Right ventricle myocardium inferior (tissue), 1 donor: Measurements from ENCODE around the gene DAND5. TPM values are rescaled to one million over a fixed set of nuclear protein-coding genes. Genes with fewer than 3 reads are reported as not detected.

Experiments used
- ATAC-seq: fragments of 200-7000 bp; cut with Tn5 transposase; one replicate; pipeline ENCODE4 v1.9.1; 2020; ENCODE audit warnings: mild to moderate bottlenecking, moderate library complexity
- DNase-seq: peaks from one replicate; pipeline ENCODE4 v3.0.0; 2021; ENCODE audit errors: missing footprints
- intact Hi-C: fragments of 100-400 bp; cut with DNase I; formaldehyde crosslinking; loops from one replicate; pipeline ENCODE4 v1.11.0; 2022
- long read RNA-seq: library from polyadenylated mRNA; unstranded; transcript quantifications from one replicate; pipeline ENCODE4 v2.0.0, GENCODE V29; 2021
- total RNA-seq: library from RNA; stranded (reverse); fragmentation: NEBNext Ultra II Directional; extraction: Animal tissue kit (Norgen Biotek cat#: 25700); gene quantifications from one replicate; pipeline ENCODE4 v1.2.1, GENCODE V29; 2021
- donor health status: DM: no; HTN: yes; CAD: no; lungs with severe emphysema.

The DAND5 gene, protein sequence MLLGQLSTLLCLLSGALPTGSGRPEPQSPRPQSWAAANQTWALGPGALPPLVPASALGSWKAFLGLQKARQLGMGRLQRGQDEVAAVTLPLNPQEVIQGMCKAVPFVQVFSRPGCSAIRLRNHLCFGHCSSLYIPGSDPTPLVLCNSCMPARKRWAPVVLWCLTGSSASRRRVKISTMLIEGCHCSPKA
- 9.9 TPM for total RNA-seq
- long read RNA-seq, transcript DAND5-201 (2 exons, 1,877 nt): major isoform, 11 of 12 reads
- long read RNA-seq, partial matches to known transcripts: 1 of 12 reads
- long read RNA-seq, other reads (novel, unspliced or antisense): 0 of 12 reads

DNA sequence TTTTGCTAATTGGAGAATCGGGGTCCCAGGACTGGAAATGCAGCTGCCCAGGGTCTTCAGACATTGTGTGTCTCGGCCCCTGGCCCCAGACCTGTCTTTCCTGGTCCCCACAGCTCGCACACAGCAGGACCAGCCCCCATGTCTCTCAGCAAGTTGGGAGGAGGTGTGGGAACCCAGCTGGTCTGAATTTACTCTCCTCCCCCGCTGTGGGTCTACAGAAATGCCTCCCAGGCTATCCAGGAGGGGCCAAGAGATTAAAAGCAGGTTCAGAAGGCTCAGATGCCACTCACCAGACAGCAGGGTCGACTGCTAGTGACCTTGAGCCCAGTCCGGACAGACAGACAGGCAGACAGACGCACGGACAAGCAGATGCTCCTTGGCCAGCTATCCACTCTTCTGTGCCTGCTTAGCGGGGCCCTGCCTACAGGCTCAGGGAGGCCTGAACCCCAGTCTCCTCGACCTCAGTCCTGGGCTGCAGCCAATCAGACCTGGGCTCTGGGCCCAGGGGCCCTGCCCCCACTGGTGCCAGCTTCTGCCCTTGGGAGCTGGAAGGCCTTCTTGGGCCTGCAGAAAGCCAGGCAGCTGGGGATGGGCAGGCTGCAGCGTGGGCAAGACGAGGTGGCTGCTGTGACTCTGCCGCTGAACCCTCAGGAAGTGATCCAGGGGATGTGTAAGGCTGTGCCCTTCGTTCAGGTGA, at the start of gene DAND5:
Gene DAND5 (plus strand): TSS at position 285 of the 697 bp plus-strand sequence. CDS start 85 bp downstream, at position 370.
- ATAC-seq (peak; percentile 53), DNase-seq (no peak)
- intact Hi-C loops: loop anchor here (5.0 kb wide), 1 partner anchor 82 kb away; the partner anchor contains the start of gene KLF1

DNA sequence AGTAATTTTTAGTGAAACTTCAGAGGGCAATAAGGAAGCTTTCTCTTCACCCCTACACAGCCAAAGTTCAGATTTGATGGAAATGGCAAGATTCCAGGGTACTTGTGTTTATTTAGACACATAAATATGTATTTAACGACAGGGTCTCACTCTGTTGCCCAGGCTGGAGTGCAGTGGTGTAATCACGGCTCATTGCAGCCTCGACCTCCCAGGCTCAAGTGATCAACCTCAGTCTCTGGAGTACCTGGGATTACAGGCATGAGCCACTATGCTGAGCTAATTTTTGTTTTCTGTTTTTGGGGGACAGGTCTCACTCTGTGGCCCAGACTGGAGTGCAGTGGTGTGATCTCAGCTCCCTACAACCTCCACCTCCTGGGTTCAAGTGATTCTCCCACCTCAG, 48.3 kb upstream of the DAND5 start:
- DNase-seq: no peak
- ATAC-seq: no peak
- intact Hi-C loops: no loop called here

DNA sequence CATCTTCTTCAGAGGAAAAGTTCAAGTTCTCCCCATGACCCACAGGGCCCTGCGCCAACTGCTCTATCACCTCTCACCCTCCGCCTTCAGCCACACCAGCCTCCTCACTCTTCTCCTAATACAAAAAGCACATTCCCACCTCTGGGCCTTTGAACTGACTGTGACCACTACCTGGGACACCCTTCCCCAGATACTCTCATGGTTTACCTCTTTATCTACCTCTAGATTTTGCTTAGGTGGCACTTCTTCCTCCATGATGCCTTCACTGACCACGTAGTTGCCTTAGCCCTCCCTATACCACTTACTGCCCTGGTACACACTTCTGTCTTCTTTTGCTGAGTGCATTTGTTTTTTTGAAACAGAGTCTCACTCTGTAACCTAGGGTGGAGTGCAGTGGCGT, 46.4 kb upstream of the DAND5 start:
- intact Hi-C loops: no loop called here
- ATAC-seq: no peak
- no peak for DNase-seq

DNA sequence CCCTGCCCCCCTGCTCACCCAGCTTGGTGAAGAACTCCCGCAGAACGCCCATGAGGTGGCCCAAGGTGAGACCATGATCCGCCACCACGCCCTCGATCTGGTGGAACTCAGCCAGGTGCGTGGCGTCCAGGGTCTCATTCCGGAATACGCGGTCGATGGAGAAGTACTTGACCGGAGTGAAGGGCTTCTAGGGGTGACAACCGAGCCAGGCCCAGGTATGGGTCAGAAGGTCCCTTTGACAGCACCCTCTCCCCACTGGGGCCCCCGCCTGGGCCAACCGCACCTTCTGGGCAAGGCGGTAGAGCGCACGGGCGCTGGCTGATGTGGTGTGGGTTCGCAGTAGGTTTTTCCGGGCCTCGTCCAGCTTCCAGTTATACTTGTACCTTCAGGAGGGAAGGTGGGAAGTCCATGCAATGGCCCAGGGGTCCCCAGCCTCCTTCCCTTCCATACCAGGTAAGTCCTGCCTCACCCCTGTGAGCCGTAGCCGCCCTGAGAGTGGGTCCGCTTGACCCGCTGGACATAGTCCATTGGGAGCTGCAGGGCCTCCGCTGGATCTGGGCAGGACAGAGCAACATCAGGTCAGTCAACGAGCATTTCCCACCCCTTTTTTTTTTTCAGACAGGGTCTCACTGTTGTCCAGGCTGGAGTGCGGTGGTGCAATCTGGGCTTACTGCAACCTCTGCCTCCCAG, 44.6 kb upstream of the DAND5 start:
- DNase-seq (no peak), ATAC-seq (no peak)
- intact Hi-C loops: no loop called here

DNA sequence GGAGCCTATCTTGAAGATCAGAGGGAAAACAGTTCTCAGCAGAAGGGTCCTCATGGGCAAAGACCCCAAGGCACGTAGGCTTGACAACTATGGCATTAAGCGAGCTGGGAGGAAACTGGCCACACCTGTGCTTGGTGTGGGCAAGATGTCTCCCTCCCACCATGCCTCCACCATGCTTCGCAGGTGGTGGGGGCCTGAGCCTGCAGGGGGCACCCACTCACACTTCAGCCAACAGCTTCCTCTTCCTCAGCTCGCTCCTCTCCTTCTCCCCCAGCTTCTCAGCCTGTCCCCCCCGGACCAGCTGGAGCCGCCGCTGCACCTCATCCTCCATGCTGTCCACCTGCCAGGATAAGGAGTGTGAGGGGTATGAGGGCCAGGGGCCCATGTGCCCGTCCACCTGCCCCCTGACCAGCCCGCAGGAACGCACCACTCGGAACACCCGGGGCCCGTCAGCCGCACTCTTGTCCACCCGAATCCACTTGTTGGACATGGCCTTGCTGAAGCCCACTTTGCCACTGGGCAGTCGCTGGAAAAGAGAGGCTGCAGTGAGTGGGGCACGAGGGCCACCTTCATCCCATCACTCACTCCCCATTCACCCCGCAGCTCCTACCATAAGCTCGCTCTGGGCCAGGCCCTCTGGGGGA, 39.3 kb upstream of the DAND5 start:
- DNase-seq (no peak), ATAC-seq (no peak)
- intact Hi-C loops: no loop called here

DNA sequence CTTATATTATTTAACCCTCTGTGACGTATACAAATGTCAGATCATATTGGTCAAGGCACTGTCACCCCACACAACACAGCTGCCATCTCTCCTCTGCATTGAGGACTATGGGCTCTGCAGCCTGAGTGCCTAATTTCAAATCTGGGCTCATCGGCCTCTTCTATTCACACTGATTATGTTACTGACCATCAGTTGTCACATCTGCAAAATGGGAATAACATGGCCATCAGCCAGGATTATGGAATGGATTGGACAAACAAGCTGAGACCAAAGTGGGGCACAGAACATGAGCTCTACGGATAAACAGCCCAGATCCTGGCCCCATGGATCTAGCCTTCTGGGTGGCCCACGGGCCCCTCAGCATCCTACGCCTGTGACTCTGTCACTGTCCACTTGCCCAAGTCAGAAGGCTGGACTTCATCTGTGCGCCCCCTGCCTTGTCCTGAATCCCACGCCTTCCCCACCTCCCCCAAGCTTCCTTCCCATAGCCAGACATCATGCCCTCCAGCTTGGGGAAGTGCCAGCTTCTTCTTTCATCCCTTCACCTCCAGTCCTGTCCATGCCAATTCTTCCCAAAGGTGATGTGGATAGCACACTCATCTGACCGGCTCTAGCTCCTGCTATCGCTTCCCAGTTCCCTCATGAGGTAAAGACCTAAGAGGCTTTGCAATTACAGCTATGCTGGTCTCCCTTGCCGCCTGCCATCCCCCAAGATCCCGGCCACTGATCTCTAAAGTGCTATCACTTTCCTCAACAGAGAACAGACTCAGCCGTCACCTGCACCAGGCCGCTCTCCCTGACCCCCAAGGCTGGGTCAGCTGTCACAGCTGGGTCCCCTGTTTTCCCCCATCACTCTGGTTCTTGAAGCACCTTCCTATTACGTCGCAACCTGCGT, 36.7 kb upstream of the DAND5 start:
- ATAC-seq: no peak
- intact Hi-C loops: no loop called here
- no peak for DNase-seq

DNA sequence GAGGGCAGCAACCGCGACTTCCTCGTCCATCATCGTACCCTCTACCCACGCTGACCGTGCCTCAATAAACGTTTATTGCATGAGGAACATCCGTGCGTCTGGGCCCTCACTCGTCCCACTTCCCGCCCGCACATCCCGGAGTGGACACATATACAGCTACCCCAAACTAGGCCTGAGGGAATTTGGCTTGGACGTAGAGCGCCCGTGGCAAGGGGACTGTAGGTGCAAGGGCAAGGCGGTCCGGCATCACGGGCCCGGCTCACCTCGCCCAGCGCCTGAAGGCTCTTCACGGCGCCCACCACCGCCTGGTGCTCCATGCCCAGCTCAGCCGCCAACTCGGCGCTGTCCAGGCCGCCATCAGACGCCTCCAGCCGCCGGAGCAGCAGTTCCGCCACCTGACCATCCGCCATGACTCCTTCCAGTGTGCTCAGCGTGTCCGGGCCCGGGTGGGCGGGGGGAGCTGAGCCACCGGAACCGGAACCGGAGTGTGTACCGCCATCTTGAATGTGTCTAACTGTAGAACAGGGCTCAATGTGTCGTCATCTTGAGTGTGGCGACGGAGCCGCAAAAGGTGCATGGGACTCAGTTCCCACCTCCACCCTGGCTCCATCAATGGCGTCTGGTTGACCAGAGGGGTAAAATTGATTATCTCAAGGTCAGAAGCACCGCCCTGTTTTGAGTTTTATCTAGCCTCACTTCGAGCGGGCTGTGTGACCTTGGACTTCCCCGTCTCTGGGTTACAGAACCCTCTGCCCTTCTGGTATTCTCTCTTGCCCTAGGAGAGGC, 35.9 kb upstream of the DAND5 start, which contains the start of gene FARSA:
Gene FARSA (minus strand): TSS at position 425 of the 786 bp plus-strand sequence. CDS start 15 bp downstream, at position 410.
- ATAC-seq: peak; percentile 83
- intact Hi-C loops: no loop called here

DNA sequence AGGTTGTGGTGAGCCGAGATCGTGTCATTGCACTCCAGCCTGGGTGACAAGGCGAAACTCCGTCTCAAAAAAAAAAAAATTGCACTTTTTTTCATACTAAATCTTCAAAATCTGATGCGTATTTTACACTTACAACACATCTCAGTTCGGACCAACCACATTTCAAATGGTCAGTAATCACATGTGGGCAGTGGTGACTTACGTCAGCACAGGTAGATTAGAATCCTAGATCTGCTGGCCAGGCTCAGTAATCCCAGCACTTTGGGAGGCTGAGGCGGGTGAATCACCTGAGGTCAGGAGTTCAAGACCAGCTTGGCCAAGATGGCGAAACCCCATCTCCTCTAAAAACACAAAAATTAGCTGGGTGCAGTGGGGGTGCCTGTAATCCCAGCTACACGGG, 34.3 kb upstream of the DAND5 start:
- ATAC-seq (no peak), DNase-seq (no peak)
- intact Hi-C loops: no loop called here

More for the DNA sequence above, 35.9 kb upstream of the DAND5 start, which contains the start of gene FARSA:
- DNase-seq: peak; percentile 94

DNA sequence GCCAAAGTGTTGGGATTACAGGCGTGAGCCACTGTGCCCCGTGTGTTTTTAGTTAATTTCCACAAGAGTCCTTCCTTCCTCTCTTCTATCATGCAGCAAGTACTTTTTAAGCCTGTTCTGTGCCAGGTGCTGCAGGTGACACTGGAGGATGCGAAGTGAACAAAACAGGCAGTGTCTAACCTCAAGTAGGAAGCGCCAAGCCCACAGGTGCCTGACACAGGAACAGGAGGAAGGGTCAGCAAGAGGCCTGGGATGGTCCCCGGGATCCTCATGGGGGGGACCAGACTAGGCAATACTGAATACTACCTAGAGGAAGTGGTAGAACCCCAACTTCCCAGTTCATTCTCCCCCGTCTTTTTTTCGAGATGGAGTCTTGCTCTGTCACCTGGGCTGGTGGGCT, 32.8 kb upstream of the DAND5 start:
- no peak for ATAC-seq
- no peak for DNase-seq
- intact Hi-C loops: no loop called here

DNA sequence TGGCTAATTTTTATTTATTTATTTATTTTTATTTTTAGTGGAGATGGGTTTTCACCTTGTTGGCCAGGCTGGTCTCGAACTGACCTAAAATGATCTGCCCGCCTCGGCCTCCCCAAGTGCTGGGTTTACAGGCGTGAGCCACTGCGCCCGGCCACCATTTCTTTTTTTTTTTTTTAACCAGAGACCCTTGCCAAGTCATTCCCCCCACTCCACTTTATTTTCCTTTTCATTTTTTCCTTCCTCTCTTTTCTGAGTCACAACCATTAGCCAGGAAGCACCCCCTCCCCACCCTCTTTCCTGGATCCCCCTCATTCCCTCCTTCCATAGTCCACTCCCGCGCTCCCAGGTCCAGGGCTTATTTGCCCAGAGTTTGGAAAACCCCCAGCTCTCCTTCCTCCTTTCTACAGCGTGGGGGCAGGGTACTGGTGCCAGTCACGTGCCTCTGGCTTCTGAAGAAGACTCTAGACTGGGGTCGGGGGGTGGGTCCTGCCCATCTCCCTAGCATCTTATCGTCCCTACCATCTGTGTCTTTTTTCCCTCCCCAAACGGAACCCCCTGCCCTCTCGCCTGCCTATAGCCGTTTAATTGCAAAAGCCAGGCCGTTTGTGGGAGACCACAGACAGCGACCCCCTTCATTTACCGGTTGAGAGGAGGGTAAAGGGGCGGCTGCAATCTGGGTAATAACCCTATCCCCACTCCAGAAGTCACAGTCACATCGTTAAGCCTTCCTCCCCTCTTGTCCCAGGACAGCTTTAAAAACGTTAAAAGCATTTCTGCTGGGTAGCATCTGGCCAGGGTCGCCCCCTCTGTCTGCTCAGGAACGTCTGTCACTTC, 32.1 kb upstream of the DAND5 start:
- intact Hi-C loops: no loop called here
- DNase-seq: peak; percentile 65
- no peak for ATAC-seq

DNA sequence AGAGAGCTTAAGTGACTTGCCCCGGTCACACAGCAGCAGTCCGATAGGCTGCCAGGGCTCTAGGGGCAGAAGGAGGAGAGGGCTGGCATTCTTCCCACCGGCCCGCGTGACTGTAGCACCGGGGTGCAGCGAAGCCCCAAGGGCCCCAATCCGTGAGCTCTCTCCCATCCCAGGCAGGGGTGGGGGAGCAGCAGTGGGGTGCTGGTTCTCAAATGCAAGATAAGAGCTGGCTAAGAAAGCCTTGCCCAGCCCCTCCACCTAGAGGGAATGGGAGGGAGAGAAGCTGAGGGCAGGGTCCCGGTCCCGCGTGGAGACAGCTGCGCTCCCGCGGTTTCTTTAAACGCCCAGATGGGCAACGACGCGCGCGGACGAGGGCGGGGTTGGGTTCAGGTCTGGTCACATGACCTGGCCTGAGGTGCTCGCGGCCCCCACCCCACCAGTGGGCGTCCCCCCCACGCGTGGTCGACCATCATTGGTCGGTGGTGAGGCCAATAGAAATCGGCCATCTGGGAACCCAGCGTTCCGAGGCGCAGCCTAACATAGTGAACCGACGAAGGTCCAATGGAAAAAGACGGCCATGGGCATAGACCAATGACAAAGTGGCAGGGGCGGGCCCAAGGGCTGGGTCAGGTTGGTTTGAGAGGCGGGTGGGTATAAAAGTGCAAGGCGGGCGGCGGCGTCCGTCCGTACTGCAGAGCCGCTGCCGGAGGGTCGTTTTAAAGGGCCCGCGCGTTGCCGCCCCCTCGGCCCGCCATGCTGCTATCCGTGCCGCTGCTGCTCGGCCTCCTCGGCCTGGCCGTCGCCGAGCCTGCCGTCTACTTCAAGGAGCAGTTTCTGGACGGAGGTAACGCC, 31.2 kb upstream of the DAND5 start, which contains the start of gene CALR:
Gene CALR (plus strand): TSS at position 683 of the 852 bp plus-strand sequence. CDS start 71 bp downstream, at position 754.
- intact Hi-C loops: no loop called here
- ATAC-seq: peak; percentile 96
- peak; percentile 100 for DNase-seq

DNA sequence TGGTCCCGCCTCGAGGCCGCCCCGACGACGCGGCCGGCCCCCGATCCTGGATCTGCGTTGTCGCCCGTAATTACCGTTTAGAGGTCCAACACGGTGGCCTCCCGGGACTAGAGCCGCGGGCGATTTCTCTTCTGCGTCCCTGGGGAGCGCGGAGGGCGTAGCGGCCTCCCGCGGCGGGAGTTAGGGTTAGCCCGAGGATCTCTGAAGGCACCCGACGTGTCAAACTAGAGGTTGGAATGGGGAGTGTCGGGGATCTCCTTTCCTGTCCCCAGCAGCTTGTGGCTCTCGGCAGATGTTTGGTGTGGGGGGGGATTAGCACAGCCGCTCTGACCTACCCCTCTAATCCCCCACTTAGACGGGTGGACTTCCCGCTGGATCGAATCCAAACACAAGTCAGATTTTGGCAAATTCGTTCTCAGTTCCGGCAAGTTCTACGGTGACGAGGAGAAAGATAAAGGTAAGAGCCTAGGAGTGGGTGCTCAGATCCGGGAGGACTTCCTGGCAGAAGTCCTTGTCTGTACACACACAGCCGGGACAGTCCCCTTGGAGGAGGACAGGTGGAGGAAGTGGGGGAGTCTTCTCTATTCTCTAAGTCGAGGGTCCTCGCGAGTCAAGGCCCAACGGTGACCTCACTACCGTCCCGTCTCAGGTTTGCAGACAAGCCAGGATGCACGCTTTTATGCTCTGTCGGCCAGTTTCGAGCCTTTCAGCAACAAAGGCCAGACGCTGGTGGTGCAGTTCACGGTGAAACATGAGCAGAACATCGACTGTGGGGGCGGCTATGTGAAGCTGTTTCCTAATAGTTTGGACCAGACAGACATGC, 30.4 kb upstream of the DAND5 start:
- peak; percentile 2 for ATAC-seq
- intact Hi-C loops: no loop called here
- DNase-seq: peak; percentile 59

DNA sequence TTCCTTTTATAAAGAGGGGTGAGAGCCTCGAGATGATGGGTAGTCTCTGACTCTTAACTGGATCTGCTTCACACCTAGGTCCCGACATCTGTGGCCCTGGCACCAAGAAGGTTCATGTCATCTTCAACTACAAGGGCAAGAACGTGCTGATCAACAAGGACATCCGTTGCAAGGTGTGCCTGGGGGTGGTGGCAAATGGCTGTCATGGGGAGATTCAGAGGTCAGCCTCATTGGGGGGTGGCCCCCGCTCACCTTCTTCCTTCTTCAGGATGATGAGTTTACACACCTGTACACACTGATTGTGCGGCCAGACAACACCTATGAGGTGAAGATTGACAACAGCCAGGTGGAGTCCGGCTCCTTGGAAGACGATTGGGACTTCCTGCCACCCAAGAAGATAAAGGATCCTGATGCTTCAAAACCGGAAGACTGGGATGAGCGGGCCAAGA, 29.4 kb upstream of the DAND5 start:
- intact Hi-C loops: no loop called here
- ATAC-seq (no peak), DNase-seq (peak; percentile 53)

DNA sequence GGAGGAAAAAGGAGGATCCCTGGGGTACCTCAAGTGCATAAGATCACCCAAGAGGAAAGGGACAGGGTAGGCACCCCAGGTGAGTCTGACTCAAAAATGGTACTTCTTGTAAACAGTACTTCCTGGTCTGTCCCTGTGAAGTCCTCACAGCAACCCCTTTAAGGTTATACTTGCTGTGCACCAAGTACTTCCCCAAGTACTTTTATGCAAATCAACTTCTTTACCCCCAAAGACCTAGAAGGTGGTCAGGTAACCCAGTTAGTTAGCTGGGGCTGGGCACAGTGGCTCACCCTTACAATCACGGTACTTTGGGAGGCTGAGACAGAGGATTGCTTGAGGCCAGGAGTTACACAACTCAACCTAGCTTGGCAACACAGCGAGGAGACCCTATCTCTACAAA, 28.5 kb upstream of the DAND5 start:
- DNase-seq (no peak), ATAC-seq (no peak)
- intact Hi-C loops: no loop called here
